IgD-negative memory B cell (primary cell): ENCODE data around the gene FBP1. TPM values are rescaled to one million over a fixed set of nuclear protein-coding genes. Genes with fewer than 3 reads are reported as not detected.

Experiments
- H3K27ac Mint-ChIP-seq, 3 donors: one replicate each; pipeline ENCODE4 v1.8.0; 2020 to 2022; ENCODE audit warnings: mild to moderate bottlenecking in 3 of 3, mixed read lengths in 3 of 3, moderate library complexity in 1 of 3
- H3K27me3 Mint-ChIP-seq: one replicate; pipeline ENCODE4 v1.8.0; 2021; ENCODE audit warnings: mixed read lengths
- H3K36me3 Mint-ChIP-seq: one replicate; pipeline ENCODE4 v1.8.0; 2020; ENCODE audit warnings: mild to moderate bottlenecking, mixed read lengths
- H3K4me1 Mint-ChIP-seq, 3 donors: one replicate each; pipeline ENCODE4 v1.8.0; 2020 to 2022; ENCODE audit warnings: mixed read lengths in 3 of 3, mild to moderate bottlenecking in 1 of 3
- H3K4me3 Mint-ChIP-seq, 4 donors: one replicate each; pipeline ENCODE4 v1.8.0; 2020 to 2022; ENCODE audit warnings: mild to moderate bottlenecking in 4 of 4, mixed read lengths in 4 of 4, moderate library complexity in 3 of 4
- H3K9me3 Mint-ChIP-seq, 3 donors: one replicate each; pipeline ENCODE4 v1.8.0; 2020 to 2021; ENCODE audit warnings: mixed read lengths in 3 of 3, mild to moderate bottlenecking in 1 of 3
- polyA plus RNA-seq: library from polyadenylated mRNA; unstranded; fragments of 300-500 nt; fragmentation: Illumina TruSeq; gene quantifications from one replicate; pipeline ENCODE4 v1.2.3, GENCODE V29; 2021

The FBP1 gene
- polyA plus RNA-seq = 7.1 TPM

DNA sequence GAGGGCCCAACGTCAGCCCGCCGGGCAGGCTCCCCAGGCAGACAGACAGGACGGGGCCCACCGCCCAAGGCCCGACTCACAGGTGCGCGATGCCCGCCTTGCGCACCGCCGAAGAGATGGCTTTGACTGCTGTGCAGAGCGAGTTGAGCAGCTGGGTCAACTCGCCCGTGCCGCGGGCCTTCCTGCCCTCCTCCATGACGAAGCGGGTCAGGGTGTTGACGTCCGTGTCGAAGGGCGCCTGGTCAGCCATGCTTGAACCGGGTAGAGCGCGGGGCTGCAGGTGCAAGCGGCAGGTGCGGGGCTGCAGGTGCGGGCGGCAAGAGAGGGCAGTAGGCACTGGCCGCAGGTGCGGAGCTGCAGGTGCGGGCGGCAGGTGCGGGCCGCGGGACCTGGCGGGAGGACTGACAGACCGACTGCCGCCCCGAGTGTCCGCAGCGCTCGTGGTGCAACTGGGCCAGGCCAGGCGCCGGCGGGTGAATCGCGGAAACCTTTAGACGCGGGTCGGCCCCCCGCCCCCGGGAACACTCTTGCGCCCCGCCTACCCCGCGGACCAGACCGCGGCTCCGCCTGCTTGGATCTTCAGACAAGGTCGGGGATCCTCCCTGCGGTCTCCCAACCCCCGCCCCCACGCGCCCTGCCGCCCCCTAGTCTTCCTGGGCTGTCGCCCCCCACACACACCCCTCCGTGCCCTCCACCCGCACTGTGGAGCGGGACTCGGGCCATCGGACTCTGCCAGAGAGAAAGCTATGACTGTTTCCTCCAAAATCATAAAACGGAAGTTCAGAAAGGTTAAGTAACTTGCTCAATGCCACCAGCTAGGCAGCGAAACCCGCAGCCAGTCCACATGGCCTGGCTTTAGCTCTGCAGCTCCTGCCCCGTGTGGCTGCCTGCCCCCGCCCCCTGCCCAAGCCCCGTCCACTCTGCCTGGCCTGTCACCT, at the start of gene FBP1:
FBP1 (minus strand) TSS at position 458 of the 938 bp plus-strand sequence; CDS start at position 250, 208 bp downstream.
- Mint-ChIP-seq H3K4me1 (peaks cover 5 to 12% (median 11%) of the 10 kb centered on the region in 3 donors), H3K36me3 (no peaks in the 10 kb centered on the region), H3K27ac (peak within 1 kb of the TSS; percentile 91 to 92 (median 91)), H3K9me3 (no peaks in the 10 kb centered on the region), H3K27me3 (peaks cover 3% of the 10 kb centered on the region), H3K4me3 (peak within 1 kb of the TSS; percentile 89 to 99 (median 96))

DNA sequence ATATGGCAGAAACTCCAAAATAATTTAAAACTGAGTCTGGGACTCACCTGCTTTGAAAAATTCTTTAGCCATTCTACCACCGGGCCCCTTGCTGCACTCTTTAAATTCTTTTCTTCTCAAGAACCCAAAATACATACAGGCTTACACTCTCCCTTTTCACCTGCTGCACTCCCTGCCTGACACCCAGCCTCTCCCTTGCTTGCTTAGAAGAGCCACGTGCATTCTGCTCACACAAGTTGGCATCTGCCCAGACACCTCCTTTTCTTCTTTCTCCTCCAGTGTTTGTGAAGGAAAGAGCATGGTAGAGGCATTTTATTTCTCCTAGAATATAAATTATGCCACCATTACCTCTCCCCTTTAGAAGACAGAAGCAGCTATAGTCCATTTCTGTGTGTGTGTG, 48.1 kb upstream of the FBP1 start:
- H3K27me3 Mint-ChIP-seq = peaks cover 4% of the 10 kb centered on the region
- no peak overlapping the region for H3K27ac Mint-ChIP-seq
- no peaks in the 10 kb centered on the region for H3K9me3 Mint-ChIP-seq
- no peaks in the 10 kb centered on the region for H3K4me1 Mint-ChIP-seq
- no peak overlapping the region for H3K4me3 Mint-ChIP-seq
- H3K36me3 Mint-ChIP-seq = peaks cover 1% of the 10 kb centered on the region

DNA sequence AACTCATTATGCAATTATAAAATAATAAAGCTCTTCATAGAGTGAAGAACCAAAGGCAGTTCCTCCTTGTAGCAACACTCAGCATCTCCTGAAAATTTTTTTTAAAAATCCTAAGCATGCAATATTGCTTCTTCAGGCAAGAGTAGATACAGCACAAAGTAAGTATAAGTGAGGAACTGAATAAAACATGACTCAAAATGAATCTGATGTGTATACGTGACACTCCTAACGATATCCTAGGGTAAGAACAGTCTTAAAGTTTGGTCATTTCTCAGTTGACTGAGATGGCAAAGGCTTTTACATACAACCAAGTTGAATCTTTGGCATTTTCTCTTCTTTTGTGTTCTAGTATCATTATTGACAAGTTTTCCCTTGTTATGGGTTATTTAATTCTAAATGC, 46.0 kb upstream of the FBP1 start:
- Mint-ChIP-seq H3K9me3 (no peaks in the 10 kb centered on the region), H3K27ac (no peak overlapping the region), H3K4me1 (no peaks in the 10 kb centered on the region), H3K36me3 (peaks cover 1% of the 10 kb centered on the region), H3K4me3 (no peak overlapping the region), H3K27me3 (peaks cover 1% of the 10 kb centered on the region)

DNA sequence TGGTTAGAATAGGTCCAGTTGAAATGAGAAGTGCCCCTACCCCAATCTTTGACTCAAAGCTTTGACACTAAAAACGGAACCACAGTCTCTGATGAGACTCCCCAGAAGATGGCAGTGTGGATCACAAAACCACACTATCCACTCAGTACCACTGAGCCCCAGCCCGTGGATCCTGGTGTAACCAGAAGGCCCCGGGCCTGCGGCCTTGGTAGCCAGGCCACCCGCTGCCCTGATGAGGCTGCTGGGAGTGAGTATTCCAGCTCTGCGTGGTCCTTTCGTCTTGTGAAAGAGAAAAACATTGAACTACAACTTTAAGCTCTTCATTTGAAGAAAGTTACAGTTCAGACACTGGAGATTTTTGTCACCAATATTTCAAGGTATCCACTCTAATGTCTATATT, 42.2 kb upstream of the FBP1 start:
- Mint-ChIP-seq H3K4me3 (no peak overlapping the region), H3K36me3 (no peaks in the 10 kb centered on the region), H3K9me3 (no peaks in the 10 kb centered on the region), H3K27ac (no peak overlapping the region), H3K27me3 (peaks cover 5% of the 10 kb centered on the region), H3K4me1 (no peaks in the 10 kb centered on the region)

DNA sequence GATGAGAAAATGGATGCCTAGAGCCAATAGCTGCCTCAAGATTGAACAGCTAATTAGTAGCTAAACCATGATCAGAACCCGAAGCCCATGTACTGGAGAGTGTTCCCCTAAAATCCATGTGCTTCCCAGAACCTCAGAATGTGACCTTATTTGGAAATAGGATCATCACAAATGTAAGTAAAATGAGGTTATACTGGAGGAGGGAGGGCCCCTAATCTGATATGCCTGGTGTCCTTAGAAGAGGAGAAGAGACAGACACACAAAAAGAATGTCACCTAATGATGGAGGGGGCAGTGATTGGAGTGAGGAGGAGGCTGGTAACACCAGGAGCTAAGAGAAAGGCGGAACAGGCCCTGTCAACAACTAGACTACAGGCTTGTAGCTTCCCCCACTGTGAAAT, 41.3 kb upstream of the FBP1 start:
- H3K9me3 Mint-ChIP-seq = no peaks in the 10 kb centered on the region
- no peak overlapping the region for H3K4me3 Mint-ChIP-seq
- peaks cover 5% of the 10 kb centered on the region for H3K27me3 Mint-ChIP-seq
- H3K27ac Mint-ChIP-seq = no peak overlapping the region
- no peaks in the 10 kb centered on the region for H3K4me1 Mint-ChIP-seq
- H3K36me3 Mint-ChIP-seq = no peaks in the 10 kb centered on the region

DNA sequence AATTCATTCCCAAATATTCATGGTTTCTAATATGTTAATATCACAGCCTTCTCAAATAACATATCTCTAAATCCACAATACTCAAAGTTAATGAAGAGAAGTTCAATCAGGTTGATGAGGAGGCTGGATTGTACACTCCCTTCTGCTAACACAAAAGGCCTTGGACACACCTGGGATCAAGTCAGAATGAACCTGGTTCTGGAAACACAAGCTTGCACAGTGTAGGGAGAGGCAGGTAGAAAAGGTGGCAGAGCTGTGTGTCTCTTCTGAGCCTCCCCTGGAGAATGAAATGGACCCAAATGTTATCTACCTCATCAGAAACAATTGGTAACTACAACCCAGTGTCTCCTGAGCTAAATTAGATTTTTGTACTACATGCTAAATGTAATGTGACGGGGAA, 40.7 kb upstream of the FBP1 start:
- H3K4me3 Mint-ChIP-seq = no peak overlapping the region
- no peaks in the 10 kb centered on the region for H3K36me3 Mint-ChIP-seq
- H3K27ac Mint-ChIP-seq = no peak overlapping the region
- no peaks in the 10 kb centered on the region for H3K4me1 Mint-ChIP-seq
- peaks cover 5% of the 10 kb centered on the region for H3K27me3 Mint-ChIP-seq
- H3K9me3 Mint-ChIP-seq = no peaks in the 10 kb centered on the region

DNA sequence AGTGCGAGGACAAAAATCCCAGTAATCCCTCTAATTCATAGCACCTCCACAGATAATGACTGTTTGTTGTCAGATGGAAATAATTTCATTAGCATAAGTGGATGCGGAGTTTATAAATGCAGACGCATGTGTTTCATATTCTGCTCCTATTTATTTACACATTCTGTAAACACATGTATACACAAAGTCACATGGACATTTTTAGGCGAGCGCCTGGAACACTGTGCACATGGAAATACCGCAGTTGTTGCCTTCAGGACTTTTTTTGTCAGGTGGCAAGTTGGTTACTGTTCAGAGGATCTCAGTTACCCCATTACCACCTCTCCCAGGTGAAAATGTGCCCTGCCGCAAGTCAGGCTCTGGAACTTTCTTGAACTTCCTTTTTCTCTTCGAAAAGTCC, 40.3 kb upstream of the FBP1 start:
- H3K4me3 Mint-ChIP-seq = no peak overlapping the region
- H3K27ac Mint-ChIP-seq = no peak overlapping the region

DNA sequence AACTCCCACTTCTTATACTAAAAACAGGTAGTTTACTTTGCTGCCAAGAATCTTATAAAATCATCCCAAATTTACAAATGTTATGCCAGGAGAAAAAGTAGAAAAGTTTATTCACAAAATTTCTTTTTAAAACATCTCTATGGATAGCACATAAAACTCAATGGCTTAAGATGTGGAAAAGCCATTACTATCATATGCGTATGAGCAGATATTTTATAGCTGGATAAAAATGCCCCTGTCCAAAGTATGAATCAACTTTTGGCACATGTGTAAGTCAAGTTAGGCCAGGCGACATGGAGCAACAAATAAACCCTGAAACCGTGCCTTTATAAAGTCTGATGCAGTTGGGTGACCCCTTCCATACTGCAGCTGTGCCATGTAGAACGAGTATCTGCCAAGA, 38.6 kb upstream of the FBP1 start:
- Mint-ChIP-seq H3K36me3 (no peaks in the 10 kb centered on the region), H3K9me3 (no peaks in the 10 kb centered on the region), H3K4me3 (no peak overlapping the region), H3K27me3 (peaks cover 5% of the 10 kb centered on the region), H3K4me1 (no peaks in the 10 kb centered on the region), H3K27ac (no peak overlapping the region)

More for the DNA sequence above, 40.3 kb upstream of the FBP1 start:
- Mint-ChIP-seq H3K4me1 (no peaks in the 10 kb centered on the region), H3K9me3 (no peaks in the 10 kb centered on the region), H3K36me3 (no peaks in the 10 kb centered on the region), H3K27me3 (peaks cover 5% of the 10 kb centered on the region)

DNA sequence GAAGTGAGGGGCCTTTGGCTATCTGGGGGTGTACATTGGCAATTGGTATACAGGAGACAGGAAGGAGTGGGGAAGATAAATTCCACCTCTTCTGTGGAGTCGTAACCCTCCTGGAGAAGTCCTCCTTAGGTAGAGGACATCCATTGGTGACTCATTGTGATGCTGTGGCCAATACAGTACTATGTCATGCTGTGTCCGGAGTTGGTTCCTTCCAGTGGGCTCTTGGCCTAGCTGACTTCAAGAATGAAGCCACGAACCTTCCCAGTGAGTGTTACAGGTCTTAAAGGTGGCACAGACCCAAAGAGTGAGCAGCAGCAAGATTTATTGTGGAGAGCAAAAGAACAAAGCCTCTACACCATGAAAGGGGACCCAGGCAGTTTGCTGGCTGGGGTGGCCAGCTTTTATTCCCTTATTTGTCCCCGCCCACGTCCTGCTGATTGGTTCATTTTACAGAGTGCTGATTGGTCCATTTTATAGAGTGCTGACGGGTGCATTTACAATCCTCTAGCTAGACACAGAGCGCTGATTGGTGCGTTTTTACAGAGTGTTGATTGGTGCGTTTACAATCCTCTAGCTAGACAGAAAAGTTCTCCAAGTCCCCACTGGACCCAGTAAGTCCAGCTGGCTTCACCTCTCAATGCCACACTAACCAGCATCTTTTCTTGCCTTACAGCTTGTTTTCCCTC, 37.3 kb upstream of the FBP1 start:
- peaks cover 5% of the 10 kb centered on the region for H3K27me3 Mint-ChIP-seq
- H3K9me3 Mint-ChIP-seq = no peaks in the 10 kb centered on the region
- no peak overlapping the region for H3K27ac Mint-ChIP-seq
- H3K36me3 Mint-ChIP-seq = no peaks in the 10 kb centered on the region
- no peak overlapping the region for H3K4me3 Mint-ChIP-seq
- no peaks in the 10 kb centered on the region for H3K4me1 Mint-ChIP-seq

DNA sequence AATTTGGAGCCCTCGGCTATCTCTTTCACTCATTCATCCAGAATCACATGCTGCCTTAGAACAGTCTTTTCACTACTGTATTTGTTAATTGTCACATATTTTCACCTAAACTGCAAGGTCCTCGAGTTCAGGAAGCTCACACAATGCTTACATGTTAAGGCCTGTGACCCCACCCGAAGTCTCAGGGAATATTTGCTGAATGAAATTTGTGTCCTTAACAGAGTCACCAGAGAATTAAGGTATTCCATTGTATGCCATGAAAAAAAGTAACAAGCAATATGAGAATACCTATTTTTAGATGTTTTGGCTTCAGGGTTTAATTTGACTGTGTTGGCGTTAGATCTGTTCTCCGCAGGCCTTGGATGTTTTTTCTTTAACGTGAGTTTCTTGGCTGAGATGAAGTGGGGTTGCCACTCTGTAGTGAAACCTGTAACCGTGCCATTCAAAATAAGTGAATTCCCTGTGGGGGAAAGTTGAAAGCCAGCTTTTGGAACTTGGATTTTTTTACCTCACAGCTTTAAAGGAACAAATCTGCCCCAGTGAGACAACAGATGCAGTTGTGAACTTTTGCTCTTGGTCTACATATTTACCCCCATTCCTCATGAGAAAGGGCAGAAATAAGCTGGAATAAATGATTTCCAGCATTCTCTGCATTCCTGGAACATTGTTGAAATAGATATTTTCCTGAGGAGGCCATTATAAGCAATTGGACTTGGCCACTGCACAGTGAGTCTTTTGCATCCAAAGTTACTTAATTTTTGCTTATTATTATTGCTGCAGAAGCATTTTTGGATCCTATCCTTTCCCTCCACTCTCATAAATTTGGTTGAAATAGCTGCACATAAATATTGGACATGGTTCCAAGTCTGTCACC, 35.9 kb upstream of the FBP1 start:
- Mint-ChIP-seq H3K36me3 (no peaks in the 10 kb centered on the region), H3K4me3 (no peak overlapping the region), H3K27ac (no peak overlapping the region), H3K27me3 (peaks cover 5% of the 10 kb centered on the region), H3K9me3 (no peaks in the 10 kb centered on the region), H3K4me1 (no peaks in the 10 kb centered on the region)

DNA sequence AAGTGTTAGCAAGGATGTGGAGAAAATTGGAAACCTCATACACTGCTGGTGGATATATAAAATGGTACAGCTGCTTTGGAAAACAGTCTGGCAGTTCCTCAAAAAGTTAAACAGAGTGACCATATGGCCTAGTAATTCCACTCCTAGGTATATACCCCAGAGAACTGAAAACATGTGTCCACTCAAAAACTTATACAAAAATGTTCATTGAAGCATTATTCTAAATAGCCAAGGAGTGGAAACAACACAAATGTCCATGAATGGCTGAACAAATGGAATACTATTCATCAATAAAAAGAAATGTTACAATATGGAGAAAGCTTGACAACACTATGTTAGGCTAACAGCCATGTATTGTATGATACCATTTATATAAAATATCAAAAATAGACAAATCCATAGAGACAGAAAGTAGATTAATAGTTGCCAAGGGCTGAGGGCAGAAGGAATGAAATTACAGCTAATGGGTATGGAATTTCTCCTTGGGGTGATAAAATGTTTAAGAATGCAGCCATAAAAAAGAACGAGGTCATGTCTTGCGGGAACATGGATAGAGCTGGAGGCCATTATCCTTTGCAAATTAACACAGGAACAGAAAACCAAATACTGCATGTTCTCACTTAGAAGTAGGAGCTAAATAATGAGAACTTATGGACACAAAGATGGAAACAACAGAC, 33.6 kb upstream of the FBP1 start:
- Mint-ChIP-seq H3K27me3 (no peaks in the 10 kb centered on the region), H3K27ac (no peak overlapping the region), H3K4me3 (no peak overlapping the region), H3K9me3 (no peaks in the 10 kb centered on the region), H3K4me1 (no peaks in the 10 kb centered on the region), H3K36me3 (no peaks in the 10 kb centered on the region)

DNA sequence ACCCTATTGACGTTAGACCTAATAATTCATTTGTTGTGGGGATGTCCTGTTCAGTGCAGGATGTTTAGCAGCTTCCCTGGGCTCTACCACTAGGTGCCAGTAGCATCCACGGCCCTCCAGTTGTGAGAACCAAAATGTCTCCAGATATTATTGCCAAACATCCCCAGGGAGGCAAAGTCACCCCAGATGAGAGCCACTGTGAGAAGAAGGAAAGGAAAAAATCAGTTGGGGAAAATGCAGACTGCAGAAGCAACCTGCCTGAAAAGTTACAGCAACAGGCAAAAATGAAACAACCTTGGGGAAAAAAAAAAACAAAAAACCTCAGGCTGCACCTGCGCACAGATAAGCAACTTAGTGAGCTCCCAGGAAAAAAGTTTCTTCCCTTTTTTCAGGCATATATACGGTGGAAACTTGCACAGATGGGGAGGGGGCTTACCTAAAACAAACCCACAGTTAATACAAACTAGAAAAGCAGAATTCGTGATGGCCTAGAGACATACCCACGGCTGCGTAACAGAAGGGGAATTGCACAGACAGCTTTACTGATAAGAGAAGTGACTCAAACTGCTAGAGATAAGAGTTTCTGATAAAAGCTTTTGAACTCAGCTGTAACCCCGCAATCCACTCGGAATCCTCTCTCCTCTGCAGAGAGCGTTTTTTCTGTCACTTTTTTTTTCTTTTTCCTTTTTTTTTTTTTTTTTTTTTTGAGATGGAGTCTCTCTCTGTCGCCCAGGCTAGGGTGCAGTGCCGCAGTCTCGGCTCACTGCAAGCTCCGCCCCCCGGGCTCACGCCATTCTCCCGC, 29.8 kb upstream of the FBP1 start:
- Mint-ChIP-seq H3K4me3 (peak overlapping the region; percentile 77 to 96 (median 88)), H3K4me1 (no peaks in the 10 kb centered on the region), H3K9me3 (no peaks in the 10 kb centered on the region), H3K27ac (peak overlapping the region in 1 of 3 donors; percentile 65), H3K36me3 (no peaks in the 10 kb centered on the region), H3K27me3 (peaks cover 12% of the 10 kb centered on the region)

DNA sequence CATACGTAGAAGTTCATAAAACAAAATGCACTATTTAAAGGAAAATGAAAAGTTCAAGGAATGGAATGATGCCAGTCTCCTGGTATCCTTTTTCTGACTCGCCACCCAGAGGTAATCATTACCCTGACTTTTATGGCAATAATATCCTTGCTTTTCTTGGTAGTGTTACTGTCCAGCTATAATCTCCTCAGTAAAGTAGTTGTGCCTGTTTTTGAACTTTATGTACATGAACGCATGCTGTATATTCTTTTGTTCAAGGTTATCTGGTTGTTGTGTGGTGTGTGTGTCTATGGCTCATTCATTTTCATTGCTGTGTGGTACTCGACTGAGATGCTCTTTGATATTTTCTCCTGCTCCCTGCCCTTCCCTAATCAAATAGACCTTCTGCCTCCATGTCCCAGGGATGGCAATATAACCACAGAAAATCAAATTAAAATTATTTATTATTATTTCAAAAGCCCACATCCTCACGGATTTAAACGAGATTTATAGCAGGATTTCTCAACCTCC, 29.2 kb upstream of the FBP1 start:
- no peaks in the 10 kb centered on the region for H3K4me1 Mint-ChIP-seq
- H3K27ac Mint-ChIP-seq = peak overlapping the region in 1 of 3 donors; percentile 65
- H3K4me3 Mint-ChIP-seq = peak overlapping the region in 2 of 4 donors; percentile 77 to 85
- H3K9me3 Mint-ChIP-seq = no peaks in the 10 kb centered on the region
- peaks cover 16% of the 10 kb centered on the region for H3K27me3 Mint-ChIP-seq
- no peaks in the 10 kb centered on the region for H3K36me3 Mint-ChIP-seq
